A549 (cell line): ENCODE data around the gene CTSF. TPM values are rescaled to one million over a fixed set of nuclear protein-coding genes. Genes with fewer than 3 reads are reported as not detected.
A peak's percentile ranks its signal among the peaks of the same experiment; 100 is the strongest.

ENCODE experiments used
- ATAC-seq, 2 experiments: fragments of 200-7000 bp in 1 of 2; fragments of >200 bp in 1 of 2; cut with Nextera tagmentation in 1 of 2; cut with Tn5 transposase in 1 of 2; 3 replicates each; pipeline versions ENCODE4 v1.8.0 to v1.9.1; 2018 to 2020; ENCODE audit warnings: mild to moderate bottlenecking in 1 of 2, moderate library complexity in 1 of 2
- CTCF ChIA-PET: fragments of 300-600 bp; sonication (Branson Sonifier 250); formaldehyde crosslinking; extraction: SDS; loops from one replicate; lab custom pipeline; 2021; ENCODE audit warnings: antibody characterized with exemption, inconsistent platforms; lab: Yijun Ruan, JAX
- POLR2A ChIA-PET: fragments of 350-600 bp; formaldehyde crosslinking; extraction: SDS; loops from one replicate; lab custom pipeline; 2021; ENCODE audit warnings: antibody characterized with exemption, inconsistent platforms; lab: Yijun Ruan, JAX
- DNase-seq, 2 experiments: peaks; one replicate each; pipeline versions ENCODE4 v3.0.0 to v3.0.0-alpha.2; 2011 to 2016; ENCODE audit warnings: low read depth in 1 of 2, low spot score in 1 of 2
- FAIRE-seq: peaks from 2 replicates; lab custom pipeline; 2011; peaks lifted over from hg19 to GRCh38; lab: Jason Lieb, UNC
- H3K27ac ChIP-seq, 2 experiments: fragments of >200 bp; sonication (Bioruptor Twin); formaldehyde crosslinking; 3 replicates each; pipeline ENCODE4 v1.5.1; 2016 to 2017
- H3K4me1 ChIP-seq: fragments of >200 bp; sonication (Bioruptor Twin); formaldehyde crosslinking; 3 replicates; pipeline ENCODE4 v1.6.1; 2016
- H3K4me2 ChIP-seq: fragments of >200 bp; sonication (Bioruptor Twin); formaldehyde crosslinking; 3 replicates; pipeline ENCODE4 v1.6.1; 2016
- H3K4me3 ChIP-seq: fragments of >200 bp; sonication (Bioruptor Twin); formaldehyde crosslinking; 3 replicates; pipeline ENCODE4 v1.5.1; 2016
- H3K9me3 ChIP-seq: fragments of >200 bp; sonication (Bioruptor Twin); formaldehyde crosslinking; 3 replicates; pipeline ENCODE4 v1.6.1; 2016
- BCL3 ChIP-seq: fragments of >200 bp; sonication (Bioruptor Twin); formaldehyde crosslinking; IDR thresholded peaks from 3 replicates; pipeline ENCODE4 v1.6.1; 2016
- CTCF ChIP-seq: fragments of >200 bp; sonication (Bioruptor Twin); formaldehyde crosslinking; IDR thresholded peaks from 3 replicates; pipeline ENCODE4 v1.5.1; 2016
- EHF ChIP-seq: fragments of 250-450 bp; sonication (Bioruptor Pico); IDR thresholded peaks from 2 replicates; pipeline ENCODE4 v1.5.0; 2020; ENCODE audit warnings: mild to moderate bottlenecking
- FOSB ChIP-seq: fragments of 250-450 bp; sonication (Bioruptor Pico); IDR thresholded peaks from 2 replicates; pipeline ENCODE4 v1.5.0; 2020; ENCODE audit warnings: mild to moderate bottlenecking, moderate library complexity
- FOXS1 ChIP-seq: fragments of 250-450 bp; sonication (Bioruptor Pico); IDR thresholded peaks from 2 replicates; pipeline ENCODE4 v1.5.0; 2020; ENCODE audit warnings: mild to moderate bottlenecking, moderate library complexity
- GATA3 ChIP-seq: IDR thresholded peaks from 2 replicates; pipeline ENCODE4 v1.6.1; 2012; ENCODE audit warnings: borderline replicate concordance
- HEYL ChIP-seq: fragments of 250-450 bp; sonication (Bioruptor Pico); IDR thresholded peaks from 2 replicates; pipeline ENCODE4 v1.8.0; 2021; ENCODE audit warnings: mild to moderate bottlenecking, moderate library complexity
- HMGXB4 ChIP-seq: fragments of 250-450 bp; sonication (Bioruptor Pico); IDR thresholded peaks from 2 replicates; pipeline ENCODE4 v1.5.0; 2021; ENCODE audit warnings: mild to moderate bottlenecking, moderate library complexity, borderline replicate concordance
- JUN ChIP-seq, 2 experiments: fragments of >200 bp; sonication (Bioruptor Twin); formaldehyde crosslinking; IDR thresholded peaks; 2 replicates in 1 of 2; 3 replicates in 1 of 2; pipeline ENCODE4 v1.6.1; 2016 to 2017
- MAFK ChIP-seq: fragments of 450-650 bp; IDR thresholded peaks from 2 replicates; pipeline ENCODE4 v1.6.1; 2014; ENCODE audit not compliant: partially characterized antibody
- MAZ ChIP-seq: fragments of 150-350 bp; IDR thresholded peaks from 2 replicates; pipeline ENCODE4 v1.6.1; 2014; ENCODE audit warnings: antibody characterized with exemption, low read depth, low read length, borderline replicate concordance
- NR3C1 ChIP-seq: fragments of >200 bp; sonication (Bioruptor Twin); formaldehyde crosslinking; IDR thresholded peaks from 3 replicates; pipeline ENCODE4 v1.6.1; 2017
- TP53 ChIP-seq: fragments of 250-450 bp; sonication (Bioruptor Pico); IDR thresholded peaks from 2 replicates; pipeline ENCODE4 v1.5.0; 2021; ENCODE audit warnings: mild to moderate bottlenecking, moderate library complexity
- ZNF302 ChIP-seq: fragments of 250-450 bp; sonication (Bioruptor Pico); IDR thresholded peaks from 2 replicates; pipeline ENCODE4 v1.9.0; 2021; ENCODE audit warnings: inconsistent platforms, mild to moderate bottlenecking, moderate library complexity
- WGBS: methylation state at CpG from one replicate; pipeline ENCODE4 v1.1.6; 2017; ENCODE audit errors: missing lambda C conversion rate; 5-methylcytosine and 5-hydroxymethylcytosine counted together
- polyA plus RNA-seq, 4 experiments: library from polyadenylated mRNA; depleted of rRNA in 3 of 4; stranded (reverse); fragments of >200 nt; fragmentation: RNase III in 1 of 4; extraction: RNeasy Plus Mini Kit Qiagen cat#74134 plus additional on column Dnase treatment in 1 of 4; gene quantifications; 2 replicates in 3 of 4; 3 replicates in 1 of 4; pipeline ENCODE4 v1.2.3, GENCODE V29; 2011 to 2017
- TF ChIP-seq, protein P1 (sequence below): fragments of 150-350 bp; IDR thresholded peaks from 2 replicates; pipeline ENCODE4 v1.6.1; 2014; ENCODE audit warnings: low read depth, mild to moderate bottlenecking, low read length
- TF ChIP-seq, protein P2 (sequence below): fragments of >200 bp; sonication (Bioruptor Twin); formaldehyde crosslinking; IDR thresholded peaks from 2 replicates; pipeline ENCODE4 v1.6.1; 2016
- TF ChIP-seq, protein P3 (sequence below): fragments of 200-600 bp; sonication (generic); IDR thresholded peaks from 2 replicates; pipeline ENCODE4 v1.6.1; 2016; ENCODE audit warnings: antibody characterized with exemption, mild to moderate bottlenecking, moderate library complexity

The CTSF gene
- polyA plus RNA-seq, 2 of the 4 experiments (the other 2 are of a cell fraction), result 19.2 to 29.8 TPM

DNA sequence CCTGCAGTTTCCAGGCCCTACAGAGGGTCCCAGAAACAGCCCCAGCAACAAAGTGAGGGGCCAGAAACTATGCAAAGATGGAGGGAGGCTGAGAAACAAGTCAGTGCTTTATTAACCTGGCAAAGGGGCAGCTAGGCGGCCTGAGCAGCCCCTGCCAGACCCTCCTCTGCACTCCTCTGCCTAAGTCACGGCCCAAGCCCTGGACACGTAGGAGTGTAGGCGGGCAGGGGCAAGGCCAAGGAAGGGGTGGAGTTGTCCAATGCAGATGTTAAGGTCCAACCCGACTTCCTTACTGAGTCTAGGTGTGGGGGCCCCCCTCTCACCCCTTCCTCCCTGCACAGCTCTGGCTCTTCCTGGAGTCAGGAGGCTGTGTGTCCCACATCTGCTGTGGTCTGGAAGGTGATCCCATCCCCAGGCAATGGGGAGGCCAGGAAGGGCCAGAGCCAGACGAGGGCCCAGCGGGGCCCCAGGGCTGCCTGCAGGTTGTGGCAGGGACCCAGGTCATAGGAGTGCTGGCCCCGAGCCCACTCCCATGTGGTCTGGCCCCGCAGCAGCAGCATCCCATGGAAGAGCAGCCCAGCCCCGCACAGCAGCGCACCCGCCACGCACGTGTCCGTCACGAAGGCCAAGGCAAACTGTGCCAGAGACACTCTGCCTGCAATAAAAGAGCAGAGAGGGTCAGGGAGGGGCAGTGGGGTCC lies 29.1 kb downstream of the CTSF start:
- no peak for FAIRE-seq
- POLR2A ChIA-PET, result interaction anchor here (0.5 kb wide), 1 partner anchor 37 kb away, joined by 3 read pairs; no protein-coding TSS in a partner anchor
- CTCF ChIA-PET, result no interaction called here

GRCh38 chr11:66532784-66533183 lies 35.6 kb downstream of the CTSF start:
- POLR2A ChIA-PET, result interaction anchor here (1.0 to 1.6 kb wide), 4 partner anchors 10 to 145 kb away, joined by 3 to 5 read pairs (median 4); partner anchors contain the start of genes DPP3, RBM4B and ZDHHC24
- TF ChIP-seq CTCF (no peak), JUN (IDR thresholded peaks at IDR 0.05) (no peak), MAZ (no peak), FOSB (CRISPR knock-in tag) (no peak), MAFK (no peak), ZNF302 (no peak), HMGXB4 (no peak), TP53 (CRISPR knock-in tag) (no peak), NR3C1 (no peak), FOXS1 (no peak)
- TF ChIP-seq, protein P1, sequence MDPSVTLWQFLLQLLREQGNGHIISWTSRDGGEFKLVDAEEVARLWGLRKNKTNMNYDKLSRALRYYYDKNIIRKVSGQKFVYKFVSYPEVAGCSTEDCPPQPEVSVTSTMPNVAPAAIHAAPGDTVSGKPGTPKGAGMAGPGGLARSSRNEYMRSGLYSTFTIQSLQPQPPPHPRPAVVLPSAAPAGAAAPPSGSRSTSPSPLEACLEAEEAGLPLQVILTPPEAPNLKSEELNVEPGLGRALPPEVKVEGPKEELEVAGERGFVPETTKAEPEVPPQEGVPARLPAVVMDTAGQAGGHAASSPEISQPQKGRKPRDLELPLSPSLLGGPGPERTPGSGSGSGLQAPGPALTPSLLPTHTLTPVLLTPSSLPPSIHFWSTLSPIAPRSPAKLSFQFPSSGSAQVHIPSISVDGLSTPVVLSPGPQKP, result no peak
- TF ChIP-seq, protein P2, sequence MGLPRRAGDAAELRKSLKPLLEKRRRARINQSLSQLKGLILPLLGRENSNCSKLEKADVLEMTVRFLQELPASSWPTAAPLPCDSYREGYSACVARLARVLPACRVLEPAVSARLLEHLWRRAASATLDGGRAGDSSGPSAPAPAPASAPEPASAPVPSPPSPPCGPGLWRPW, result no peak
- TF ChIP-seq, protein P3, sequence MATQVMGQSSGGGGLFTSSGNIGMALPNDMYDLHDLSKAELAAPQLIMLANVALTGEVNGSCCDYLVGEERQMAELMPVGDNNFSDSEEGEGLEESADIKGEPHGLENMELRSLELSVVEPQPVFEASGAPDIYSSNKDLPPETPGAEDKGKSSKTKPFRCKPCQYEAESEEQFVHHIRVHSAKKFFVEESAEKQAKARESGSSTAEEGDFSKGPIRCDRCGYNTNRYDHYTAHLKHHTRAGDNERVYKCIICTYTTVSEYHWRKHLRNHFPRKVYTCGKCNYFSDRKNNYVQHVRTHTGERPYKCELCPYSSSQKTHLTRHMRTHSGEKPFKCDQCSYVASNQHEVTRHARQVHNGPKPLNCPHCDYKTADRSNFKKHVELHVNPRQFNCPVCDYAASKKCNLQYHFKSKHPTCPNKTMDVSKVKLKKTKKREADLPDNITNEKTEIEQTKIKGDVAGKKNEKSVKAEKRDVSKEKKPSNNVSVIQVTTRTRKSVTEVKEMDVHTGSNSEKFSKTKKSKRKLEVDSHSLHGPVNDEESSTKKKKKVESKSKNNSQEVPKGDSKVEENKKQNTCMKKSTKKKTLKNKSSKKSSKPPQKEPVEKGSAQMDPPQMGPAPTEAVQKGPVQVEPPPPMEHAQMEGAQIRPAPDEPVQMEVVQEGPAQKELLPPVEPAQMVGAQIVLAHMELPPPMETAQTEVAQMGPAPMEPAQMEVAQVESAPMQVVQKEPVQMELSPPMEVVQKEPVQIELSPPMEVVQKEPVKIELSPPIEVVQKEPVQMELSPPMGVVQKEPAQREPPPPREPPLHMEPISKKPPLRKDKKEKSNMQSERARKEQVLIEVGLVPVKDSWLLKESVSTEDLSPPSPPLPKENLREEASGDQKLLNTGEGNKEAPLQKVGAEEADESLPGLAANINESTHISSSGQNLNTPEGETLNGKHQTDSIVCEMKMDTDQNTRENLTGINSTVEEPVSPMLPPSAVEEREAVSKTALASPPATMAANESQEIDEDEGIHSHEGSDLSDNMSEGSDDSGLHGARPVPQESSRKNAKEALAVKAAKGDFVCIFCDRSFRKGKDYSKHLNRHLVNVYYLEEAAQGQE, result no peak
- FAIRE-seq (no peak), DNase-seq (no peak), ATAC-seq (peak; percentile 24 to 30; a peak in 4 of 6 replicates)
- Histone ChIP-seq H3K4me2 (no peak overlapping the region), H3K27ac (no peak overlapping the region), H3K4me1 (no peaks in the 10 kb centered on the region), H3K4me3 (no peak overlapping the region), H3K9me3 (no peaks in the 10 kb centered on the region)
- 75% methylated on average over 6 of the region's 6 CpGs for WGBS
- CTCF ChIA-PET, result interaction anchor here (0.6 to 1.4 kb wide), 6 partner anchors 9 to 182 kb away, joined by 3 read pairs; partner anchors contain the start of genes BBS1, CCDC87 and MRPL11

More for the DNA sequence above, 29.1 kb downstream of the CTSF start:
- H3K4me2 ChIP-seq, result no peak overlapping the region
- H3K4me3 ChIP-seq, result no peak overlapping the region
- 92% methylated on average over 14 of the region's 16 CpGs for WGBS
- H3K4me1 ChIP-seq, result no peaks in the 10 kb centered on the region; the same call in 2 of the 3 replicates
- no peak overlapping the region for H3K27ac ChIP-seq
- DNase-seq (no peak), ATAC-seq (no peak; a peak in 2 of 6 replicates)
- TF ChIP-seq HEYL, result no peak
- no peak for TF ChIP-seq EHF
- TF ChIP-seq, protein P3, result no peak
- TF ChIP-seq BCL3, result no peak
- no peak for TF ChIP-seq GATA3
- H3K9me3 ChIP-seq, result no peaks in the 10 kb centered on the region
